HepG2 (cell line): Measurements from ENCODE around the gene WNT3. TPM values are rescaled to one million over a fixed set of nuclear protein-coding genes. Genes with fewer than 3 reads are reported as not detected.

ENCODE experiments used
- AKAP8 ChIP-seq: sonication (generic); formaldehyde crosslinking; IDR thresholded peaks from 2 replicates; pipeline ENCODE4 v1.5.1; 2020; ENCODE audit warnings: mild to moderate bottlenecking, missing genetic modification reagents
- ATF1 ChIP-seq: IDR thresholded peaks from 2 replicates; pipeline ENCODE4 v1.6.1; 2016; ENCODE audit warnings: mild to moderate bottlenecking, control low read depth
- CAMTA2 ChIP-seq: sonication (generic); formaldehyde crosslinking; IDR thresholded peaks from 2 replicates; pipeline ENCODE4 v1.4.0; 2020; ENCODE audit warnings: mild to moderate bottlenecking, missing genetic modification reagents, borderline replicate concordance
- GABPB1 ChIP-seq: IDR thresholded peaks from 2 replicates; pipeline ENCODE4 v1.6.1; 2016; ENCODE audit warnings: mild to moderate bottlenecking, missing genetic modification reagents, moderate library complexity, missing compliant biosample characterization
- HIVEP1 ChIP-seq: sonication (generic); formaldehyde crosslinking; IDR thresholded peaks from 2 replicates; pipeline ENCODE4 v1.4.0; 2020; ENCODE audit warnings: mild to moderate bottlenecking, missing genetic modification reagents
- HNF4A ChIP-seq: sonication (generic); formaldehyde crosslinking; IDR thresholded peaks from 2 replicates; pipeline ENCODE4 v1.4.0; 2020; ENCODE audit warnings: missing genetic modification reagents
- KDM1A ChIP-seq: IDR thresholded peaks from 2 replicates; pipeline ENCODE4 v1.6.1; 2016; ENCODE audit warnings: missing compliant biosample characterization
- MEIS2 ChIP-seq: sonication (generic); formaldehyde crosslinking; IDR thresholded peaks from 2 replicates; pipeline ENCODE4 v1.9.0; 2021; ENCODE audit warnings: mild to moderate bottlenecking, missing genetic modification reagents
- MIER2 ChIP-seq: IDR thresholded peaks from 2 replicates; pipeline ENCODE4 v1.6.1; 2016; ENCODE audit warnings: missing biosample characterization, missing genetic modification reagents
- NFKB2 ChIP-seq: sonication (generic); formaldehyde crosslinking; IDR thresholded peaks from 2 replicates; pipeline ENCODE4 v1.4.0; 2020; ENCODE audit warnings: missing genetic modification reagents, borderline replicate concordance
- NFRKB ChIP-seq: fragments of 450-650 bp; IDR thresholded peaks from 2 replicates; pipeline ENCODE4 v1.6.1; 2017
- PCBP2 ChIP-seq: fragments of 200-400 bp; formaldehyde crosslinking; optimal IDR thresholded peaks from 2 replicates; pipeline ENCODE3; 2018; ENCODE audit warnings: low read length, low read depth; ENCODE audit not compliant: poor library complexity, severe bottlenecking
- POGK ChIP-seq: sonication (generic); formaldehyde crosslinking; conservative IDR thresholded peaks from 2 replicates; pipeline ENCODE4 v1.8.0; 2022; ENCODE audit warnings: mild to moderate bottlenecking, moderate library complexity, missing genetic modification reagents
- ZNF34 ChIP-seq: sonication (generic); formaldehyde crosslinking; IDR thresholded peaks from 2 replicates; pipeline ENCODE4 v1.4.0; 2020; ENCODE audit warnings: mild to moderate bottlenecking, missing genetic modification reagents, borderline replicate concordance
- ZNF484 ChIP-seq: sonication (generic); formaldehyde crosslinking; IDR thresholded peaks from 2 replicates; pipeline ENCODE4 v1.5.1; 2020; ENCODE audit warnings: mild to moderate bottlenecking, low read depth, missing genetic modification reagents, borderline replicate concordance
- ZNF550 ChIP-seq: sonication (generic); formaldehyde crosslinking; IDR thresholded peaks from 2 replicates; pipeline ENCODE4 v1.4.0; 2020; ENCODE audit warnings: mild to moderate bottlenecking, missing genetic modification reagents, borderline replicate concordance
- ZNF629 ChIP-seq: sonication (generic); formaldehyde crosslinking; conservative IDR thresholded peaks from 2 replicates; pipeline ENCODE4 v1.5.0; 2020; ENCODE audit warnings: missing genetic modification reagents
- ZNF703 ChIP-seq: sonication (generic); formaldehyde crosslinking; IDR thresholded peaks from 2 replicates; pipeline ENCODE4 v1.5.1; 2020; ENCODE audit warnings: missing genetic modification reagents, mild to moderate bottlenecking, moderate library complexity, borderline replicate concordance
- polyA plus RNA-seq, 8 experiments: library from polyadenylated mRNA; depleted of rRNA in 3 of 8; stranded (reverse) in 7 of 8; unstranded in 1 of 8; fragments of >200 nt; fragmentation: Illumina TruSeq in 4 of 8; extraction: Trizol in 4 of 8; gene quantifications; 2 replicates each; pipeline versions ENCODE4 v1.2.1 to v1.2.3, GENCODE V29; 2011 to 2016; ENCODE audit warnings: low read depth in 4 of 8, missing spikeins in 1 of 8, mixed read lengths in 1 of 8; ENCODE audit not compliant: insufficient read depth in 1 of 8
- total RNA-seq, 5 experiments: library from RNA; depleted of rRNA; stranded (reverse); fragments of >200 nt; fragmentation: Illumina TruSeq; extraction: Trizol; gene quantifications; 2 replicates each; pipeline ENCODE4 v1.2.3, GENCODE V29; 2016; ENCODE audit warnings: low read depth in 1 of 5
- TF ChIP-seq, protein P1 (sequence below): sonication (generic); formaldehyde crosslinking; IDR thresholded peaks from 2 replicates; pipeline ENCODE4 v1.9.0; 2022; ENCODE audit warnings: missing genetic modification reagents, mild to moderate bottlenecking, borderline replicate concordance
- TF ChIP-seq, protein P2 (sequence below): sonication (generic); formaldehyde crosslinking; IDR thresholded peaks from 2 replicates; pipeline ENCODE4 v1.8.1; 2022; ENCODE audit warnings: low read depth, mild to moderate bottlenecking, missing genetic modification reagents

WNT3 gene
- total and polyA plus RNA-seq, 2 of the 13 experiments (the other 11 are each of a cell fraction or from before 2014, with no cell fraction given) = 8.5 to 10.3 TPM

DNA sequence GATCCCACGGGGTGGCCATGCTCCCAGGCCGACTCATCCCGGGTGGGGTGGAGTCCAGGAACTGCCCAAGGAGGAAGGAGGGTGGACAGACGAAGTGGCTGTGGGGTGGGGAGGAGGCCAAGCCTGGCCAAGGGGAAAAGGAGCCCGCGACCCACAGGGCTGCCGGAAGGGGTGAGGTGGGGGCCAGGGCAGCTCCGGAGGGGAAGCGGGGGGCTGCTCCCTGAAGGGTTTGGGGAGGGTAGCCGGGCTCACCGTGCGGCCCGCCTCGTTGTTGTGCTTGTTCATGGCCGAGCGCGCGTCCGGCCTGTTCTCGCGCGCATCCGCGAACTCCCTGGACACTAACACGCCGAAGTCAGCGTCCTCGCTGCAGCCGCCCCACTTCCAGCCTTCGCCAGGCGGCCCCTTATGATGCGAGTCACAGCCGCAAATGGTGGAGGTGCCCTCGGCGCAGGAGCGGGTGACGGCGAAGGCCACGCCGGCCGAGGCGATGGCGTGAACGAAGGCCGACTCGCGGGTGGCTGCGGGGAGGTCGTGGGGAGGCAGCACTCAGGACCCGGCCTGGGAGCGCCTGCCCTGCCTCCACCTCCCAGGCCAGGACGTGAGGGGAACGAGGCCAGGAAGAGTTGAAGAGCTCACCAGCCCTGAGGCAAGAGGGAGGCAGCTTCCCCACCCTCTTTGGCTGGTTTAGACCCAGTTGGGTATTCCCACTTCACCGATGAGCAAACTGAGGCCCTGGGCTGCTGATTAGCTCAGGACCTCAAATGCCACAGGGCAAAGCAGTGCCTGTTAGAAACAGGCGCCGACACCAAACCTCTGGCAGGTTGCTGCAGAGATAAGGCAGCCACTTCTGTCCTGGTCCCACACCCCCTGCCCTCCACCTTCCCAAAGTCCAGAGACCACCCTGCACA, 48.7 kb downstream of the WNT3 start (continued):
- TF ChIP-seq NFKB2 (CRISPR knock-in tag) (0 out of 2 replicates have a peak, but pooled peaks have one; percentile 2), NFRKB (no peak), ZNF484 (no peak), KDM1A (CRISPR knock-in tag) (peak; percentile 84), POGK (peak; percentile 15; the same call in 1 of the 2 replicates), ZNF550 (CRISPR knock-in tag) (no peak), ZNF629 (CRISPR knock-in tag) (peak; percentile 99), HNF4A (CRISPR knock-in tag) (peak; percentile 60; the same call in 1 of the 2 replicates), ZNF34 (CRISPR knock-in tag) (no peak; the same call in 1 of the 2 replicates), HIVEP1 (peak; percentile 77; the same call in 1 of the 2 replicates), AKAP8 (CRISPR knock-in tag) (peak; percentile 7; the same call in 1 of the 2 replicates), ATF1 (CRISPR knock-in tag) (no peak), CAMTA2 (CRISPR knock-in tag) (0 out of 2 replicates have a peak, but pooled peaks have one; percentile 43), PCBP2 (peak; percentile 12), GABPB1 (CRISPR knock-in tag) (peak; percentile 53; the same call in 1 of the 2 replicates), ZNF703 (no peak), MIER2 (CRISPR knock-in tag) (0 out of 2 replicates have a peak, but pooled peaks have one; percentile 25), MEIS2 (CRISPR knock-in tag) (peak; percentile 52; the same call in 1 of the 2 replicates)
- TF ChIP-seq, protein P1, sequence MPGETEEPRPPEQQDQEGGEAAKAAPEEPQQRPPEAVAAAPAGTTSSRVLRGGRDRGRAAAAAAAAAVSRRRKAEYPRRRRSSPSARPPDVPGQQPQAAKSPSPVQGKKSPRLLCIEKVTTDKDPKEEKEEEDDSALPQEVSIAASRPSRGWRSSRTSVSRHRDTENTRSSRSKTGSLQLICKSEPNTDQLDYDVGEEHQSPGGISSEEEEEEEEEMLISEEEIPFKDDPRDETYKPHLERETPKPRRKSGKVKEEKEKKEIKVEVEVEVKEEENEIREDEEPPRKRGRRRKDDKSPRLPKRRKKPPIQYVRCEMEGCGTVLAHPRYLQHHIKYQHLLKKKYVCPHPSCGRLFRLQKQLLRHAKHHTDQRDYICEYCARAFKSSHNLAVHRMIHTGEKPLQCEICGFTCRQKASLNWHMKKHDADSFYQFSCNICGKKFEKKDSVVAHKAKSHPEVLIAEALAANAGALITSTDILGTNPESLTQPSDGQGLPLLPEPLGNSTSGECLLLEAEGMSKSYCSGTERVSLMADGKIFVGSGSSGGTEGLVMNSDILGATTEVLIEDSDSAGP (CRISPR knock-in tag) = 0 out of 2 replicates have a peak, but pooled peaks have one; percentile 32
- TF ChIP-seq, protein P2, sequence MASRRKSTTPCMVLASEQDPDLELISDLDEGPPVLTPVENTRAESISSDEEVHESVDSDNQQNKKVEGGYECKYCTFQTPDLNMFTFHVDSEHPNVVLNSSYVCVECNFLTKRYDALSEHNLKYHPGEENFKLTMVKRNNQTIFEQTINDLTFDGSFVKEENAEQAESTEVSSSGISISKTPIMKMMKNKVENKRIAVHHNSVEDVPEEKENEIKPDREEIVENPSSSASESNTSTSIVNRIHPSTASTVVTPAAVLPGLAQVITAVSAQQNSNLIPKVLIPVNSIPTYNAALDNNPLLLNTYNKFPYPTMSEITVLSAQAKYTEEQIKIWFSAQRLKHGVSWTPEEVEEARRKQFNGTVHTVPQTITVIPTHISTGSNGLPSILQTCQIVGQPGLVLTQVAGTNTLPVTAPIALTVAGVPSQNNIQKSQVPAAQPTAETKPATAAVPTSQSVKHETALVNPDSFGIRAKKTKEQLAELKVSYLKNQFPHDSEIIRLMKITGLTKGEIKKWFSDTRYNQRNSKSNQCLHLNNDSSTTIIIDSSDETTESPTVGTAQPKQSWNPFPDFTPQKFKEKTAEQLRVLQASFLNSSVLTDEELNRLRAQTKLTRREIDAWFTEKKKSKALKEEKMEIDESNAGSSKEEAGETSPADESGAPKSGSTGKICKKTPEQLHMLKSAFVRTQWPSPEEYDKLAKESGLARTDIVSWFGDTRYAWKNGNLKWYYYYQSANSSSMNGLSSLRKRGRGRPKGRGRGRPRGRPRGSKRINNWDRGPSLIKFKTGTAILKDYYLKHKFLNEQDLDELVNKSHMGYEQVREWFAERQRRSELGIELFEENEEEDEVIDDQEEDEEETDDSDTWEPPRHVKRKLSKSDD = peak; percentile 87
